Neural cell (in vitro differentiated cells): ENCODE data around the gene TRAM2. TPM values are rescaled to one million over a fixed set of nuclear protein-coding genes. Genes with fewer than 3 reads are reported as not detected.

Experiments used
- H2AFZ ChIP-seq: fragments of 200-600, 300-800 bp; sonication (generic), shearing (Covaris generic); 2 replicates; pipeline ENCODE4 v1.6.0; 2014; ENCODE audit warnings: low read depth, mild to moderate bottlenecking, antibody characterized with exemption, low read length, moderate library complexity
- H3F3A ChIP-seq: fragments of 200-600 bp; shearing (Covaris generic); 2 replicates; pipeline ENCODE4 v1.6.1; 2016; ENCODE audit warnings: mild to moderate bottlenecking, moderate library complexity, mixed read lengths, antibody characterized with exemption, low read length; ENCODE audit not compliant: insufficient read depth, poor library complexity, severe bottlenecking
- H3K27ac ChIP-seq: fragments of 200-600, 300-800 bp; sonication (generic), shearing (Covaris generic); 2 replicates; pipeline ENCODE4 v1.5.1; 2014; ENCODE audit warnings: mild to moderate bottlenecking, low read length, moderate library complexity
- H3K27me3 ChIP-seq: fragments of 300-800, 200-600 bp; sonication (generic), shearing (Covaris generic); 2 replicates; pipeline ENCODE4 v1.6.0; 2014; ENCODE audit warnings: mild to moderate bottlenecking, low read depth, low read length, moderate library complexity; ENCODE audit not compliant: insufficient read depth
- H3K36me3 ChIP-seq: fragments of 300-800, 200-600 bp; sonication (generic), shearing (Covaris generic); 2 replicates; pipeline ENCODE4 v1.5.1; 2014; ENCODE audit warnings: mild to moderate bottlenecking, antibody characterized with exemption, low read length, moderate library complexity; ENCODE audit not compliant: insufficient read depth
- H3K4me2 ChIP-seq: fragments of 300-800, 200-600 bp; sonication (generic), shearing (Covaris generic); 2 replicates; pipeline ENCODE4 v1.6.0; 2014; ENCODE audit warnings: mild to moderate bottlenecking, low read length
- H3K4me3 ChIP-seq: fragments of 300-800, 200-600 bp; sonication (generic), shearing (Covaris generic); 2 replicates; pipeline ENCODE4 v1.5.1; 2014; ENCODE audit warnings: mild to moderate bottlenecking, low read length, moderate library complexity
- H3K79me2 ChIP-seq: fragments of 200-600 bp; shearing (Covaris generic); replicated peaks from 2 replicates; pipeline ENCODE4 v1.6.0; 2014; ENCODE audit warnings: mild to moderate bottlenecking, low read length, moderate library complexity; ENCODE audit not compliant: insufficient read depth
- H3K9ac ChIP-seq: fragments of 300-800, 200-600 bp; sonication (generic), shearing (Covaris generic); 2 replicates; pipeline ENCODE4 v1.6.1; 2016; ENCODE audit warnings: mild to moderate bottlenecking, low read length, mixed read lengths
- H3K9me2 ChIP-seq: fragments of 200-600 bp; shearing (Covaris generic); 2 replicates; pipeline ENCODE4 v1.6.1; 2016; ENCODE audit warnings: mild to moderate bottlenecking, low read length, mixed read lengths; ENCODE audit not compliant: insufficient read depth
- H3K9me3 ChIP-seq: fragments of 200-600, 300-800 bp; sonication (generic), shearing (Covaris generic); 2 replicates; pipeline ENCODE4 v1.6.1; 2016; ENCODE audit warnings: mild to moderate bottlenecking, mixed run types, low read length, moderate library complexity, mixed read lengths
- H4K20me1 ChIP-seq: fragments of 200-600 bp; shearing (Covaris generic); 2 replicates; pipeline ENCODE4 v1.6.1; 2016; ENCODE audit warnings: mild to moderate bottlenecking, mixed run types; ENCODE audit not compliant: insufficient read depth
- CTCF ChIP-seq: fragments of 450-650 bp; IDR thresholded peaks from 2 replicates; pipeline ENCODE4 v1.5.1; 2014; ENCODE audit warnings: antibody characterized with exemption, mild to moderate bottlenecking, moderate library complexity; ENCODE audit not compliant: poor library complexity, severe bottlenecking
- EP300 ChIP-seq: fragments of 450-650 bp; conservative IDR thresholded peaks from 2 replicates; pipeline ENCODE4 v1.6.1; 2014; ENCODE audit warnings: antibody characterized with exemption, mild to moderate bottlenecking, moderate library complexity; ENCODE audit not compliant: poor library complexity, severe bottlenecking
- EZH2 ChIP-seq: fragments of 200-600, 300-800 bp; shearing (Covaris generic), sonication (generic); IDR thresholded peaks from 2 replicates; pipeline ENCODE4 v1.6.1; 2014; ENCODE audit warnings: antibody characterized with exemption, low read length, borderline replicate concordance, mild to moderate bottlenecking; ENCODE audit not compliant: insufficient read depth, poor library complexity, severe bottlenecking
- MXI1 ChIP-seq: fragments of 450-650 bp; conservative IDR thresholded peaks from 2 replicates; pipeline ENCODE4 v1.6.1; 2014; ENCODE audit warnings: antibody characterized with exemption, mild to moderate bottlenecking; ENCODE audit not compliant: poor library complexity, severe bottlenecking
- POLR2AphosphoS5 ChIP-seq: IDR thresholded peaks from 2 replicates; pipeline ENCODE4 v1.6.1; 2012
- RAD21 ChIP-seq: fragments of 450-650 bp; conservative IDR thresholded peaks from 2 replicates; pipeline ENCODE4 v1.6.1; 2014; ENCODE audit warnings: antibody characterized with exemption, mild to moderate bottlenecking, moderate library complexity
- REST ChIP-seq: IDR thresholded peaks from 2 replicates; pipeline ENCODE4 v1.6.1; 2012; ENCODE audit warnings: borderline replicate concordance
- SMC3 ChIP-seq: fragments of 450-650 bp; conservative IDR thresholded peaks from 2 replicates; pipeline ENCODE4 v1.6.1; 2014; ENCODE audit warnings: antibody characterized with exemption, mild to moderate bottlenecking, moderate library complexity; ENCODE audit not compliant: poor library complexity
- TAF1 ChIP-seq: IDR thresholded peaks from 2 replicates; pipeline ENCODE4 v1.6.1; 2012; ENCODE audit warnings: low read depth
- polyA plus RNA-seq: library from polyadenylated mRNA; depleted of rRNA; stranded (reverse); fragments of >200 nt; gene quantifications from 2 replicates; pipeline ENCODE4 v1.2.3, GENCODE V29; 2014

Gene TRAM2
- polyA plus RNA-seq, 1 donor from 2014 or later = 0.41 TPM

GRCh38 chr6:52493669-52494068, 83.2 kb downstream of the TRAM2 start:
- H4K20me1 ChIP-seq = no peaks in the 10 kb centered on the region
- no peak overlapping the region for H3K9ac ChIP-seq
- H3K36me3 ChIP-seq = peaks cover 9% of the 10 kb centered on the region
- H3K9me2 ChIP-seq = no peaks in the 10 kb centered on the region
- no peak overlapping the region for H3K4me2 ChIP-seq
- no peaks in the 10 kb centered on the region for H3K79me2 ChIP-seq
- H3K9me3 ChIP-seq = no peaks in the 10 kb centered on the region
- TF ChIP-seq EP300 = no peak
- no peak for TF ChIP-seq CTCF
- no peak for TF ChIP-seq TAF1
- no peak for TF ChIP-seq POLR2AphosphoS5
- TF ChIP-seq REST = no peak
- TF ChIP-seq RAD21 = no peak
- no peak for TF ChIP-seq SMC3
- TF ChIP-seq MXI1 = no peak
- TF ChIP-seq EZH2 = no peak
- no peak overlapping the region for H3K4me3 ChIP-seq
- no peaks in the 10 kb centered on the region for H3F3A ChIP-seq
- no peak overlapping the region for H2AFZ ChIP-seq
- H3K27me3 ChIP-seq = no peaks in the 10 kb centered on the region
- H3K27ac ChIP-seq = no peak overlapping the region

GRCh38 chr6:52491203-52492069, 85.4 kb downstream of the TRAM2 start:
- H3K9me2 ChIP-seq = no peaks in the 10 kb centered on the region
- H3K27ac ChIP-seq = no peak overlapping the region
- H3K4me3 ChIP-seq = no peak overlapping the region
- H2AFZ ChIP-seq = no peak overlapping the region
- no peaks in the 10 kb centered on the region for H3K9me3 ChIP-seq
- no peaks in the 10 kb centered on the region for H3F3A ChIP-seq
- H3K4me2 ChIP-seq = no peak overlapping the region
- H3K79me2 ChIP-seq = no peaks in the 10 kb centered on the region
- no peaks in the 10 kb centered on the region for H3K27me3 ChIP-seq
- no peak for TF ChIP-seq RAD21
- TF ChIP-seq EP300 = no peak
- TF ChIP-seq CTCF = no peak
- no peak for TF ChIP-seq POLR2AphosphoS5
- no peak for TF ChIP-seq MXI1
- no peak for TF ChIP-seq EZH2
- TF ChIP-seq TAF1 = no peak
- no peak for TF ChIP-seq REST
- TF ChIP-seq SMC3 = no peak
- H4K20me1 ChIP-seq = no peaks in the 10 kb centered on the region
- H3K36me3 ChIP-seq = peaks cover 9% of the 10 kb centered on the region
- H3K9ac ChIP-seq = no peak overlapping the region
